Superior temporal gyrus (tissue), 1 donor: ENCODE results near the gene FBRSL1.

ENCODE experiments used
- DNase-seq: peaks from one replicate; pipeline ENCODE4 v3.0.0-alpha.2; 2016; ENCODE audit errors: extremely low spot score

The FBRSL1 gene

DNA sequence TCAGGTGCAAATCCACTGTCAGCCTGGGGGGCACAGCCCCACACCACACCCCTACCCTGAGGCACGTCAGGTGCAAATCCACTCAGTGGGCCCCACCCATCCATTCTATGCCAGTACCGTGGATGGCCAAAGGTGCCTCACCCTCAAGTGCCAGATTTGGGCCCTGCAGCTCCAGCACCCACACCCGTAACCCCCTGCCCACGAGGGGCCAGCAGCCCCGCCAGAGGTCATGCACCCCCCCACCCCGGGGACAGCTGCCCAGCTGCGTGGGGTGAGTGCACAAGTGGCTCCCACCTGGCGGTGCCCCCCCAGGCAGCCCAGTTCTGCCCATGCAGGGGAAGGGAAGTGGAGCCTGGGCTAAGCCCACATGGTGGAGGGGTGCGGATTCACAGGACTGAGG is 51.2 kb downstream of the FBRSL1 start:
- DNase-seq = no peak

DNA sequence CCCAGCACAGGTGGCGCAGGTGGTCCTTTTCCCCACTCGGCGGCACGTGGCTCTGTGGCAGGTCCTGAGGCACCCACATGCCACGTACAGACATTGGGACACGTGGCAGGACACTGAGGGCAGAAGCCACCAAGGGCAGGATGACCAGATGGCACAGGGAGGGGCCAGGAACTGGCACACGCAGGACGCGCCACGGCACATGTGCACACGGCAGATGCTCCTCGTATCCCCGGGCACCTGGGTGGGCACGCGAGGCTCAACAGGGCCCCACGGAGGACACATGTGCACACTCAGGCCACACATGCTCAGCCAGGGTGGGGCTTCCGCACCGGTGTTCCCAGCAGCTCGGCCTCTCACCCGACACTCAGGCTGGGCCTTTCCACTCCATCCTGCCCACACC is 52.0 kb downstream of the FBRSL1 start:
- no peak for DNase-seq

DNA sequence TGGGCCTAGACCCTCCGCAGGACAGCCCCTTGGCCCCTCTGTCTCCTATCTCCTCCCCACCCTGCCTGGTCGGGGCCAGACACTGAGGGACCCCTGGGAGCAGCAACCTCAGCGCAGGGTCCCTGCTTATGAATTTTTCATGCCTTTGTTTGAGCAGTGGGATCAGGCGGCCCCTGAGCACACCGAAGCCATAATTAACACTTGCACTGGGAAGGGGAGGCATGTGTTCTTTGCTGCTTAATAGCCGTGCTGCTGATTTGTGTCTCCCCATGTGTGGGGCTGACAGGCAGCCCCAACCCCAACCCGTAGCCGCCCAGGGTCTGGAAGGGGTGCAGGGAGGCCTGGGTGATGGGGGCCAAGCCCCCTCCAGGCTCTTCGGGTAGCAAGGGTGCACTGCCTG is 52.7 kb downstream of the FBRSL1 start:
- DNase-seq = no peak

DNA sequence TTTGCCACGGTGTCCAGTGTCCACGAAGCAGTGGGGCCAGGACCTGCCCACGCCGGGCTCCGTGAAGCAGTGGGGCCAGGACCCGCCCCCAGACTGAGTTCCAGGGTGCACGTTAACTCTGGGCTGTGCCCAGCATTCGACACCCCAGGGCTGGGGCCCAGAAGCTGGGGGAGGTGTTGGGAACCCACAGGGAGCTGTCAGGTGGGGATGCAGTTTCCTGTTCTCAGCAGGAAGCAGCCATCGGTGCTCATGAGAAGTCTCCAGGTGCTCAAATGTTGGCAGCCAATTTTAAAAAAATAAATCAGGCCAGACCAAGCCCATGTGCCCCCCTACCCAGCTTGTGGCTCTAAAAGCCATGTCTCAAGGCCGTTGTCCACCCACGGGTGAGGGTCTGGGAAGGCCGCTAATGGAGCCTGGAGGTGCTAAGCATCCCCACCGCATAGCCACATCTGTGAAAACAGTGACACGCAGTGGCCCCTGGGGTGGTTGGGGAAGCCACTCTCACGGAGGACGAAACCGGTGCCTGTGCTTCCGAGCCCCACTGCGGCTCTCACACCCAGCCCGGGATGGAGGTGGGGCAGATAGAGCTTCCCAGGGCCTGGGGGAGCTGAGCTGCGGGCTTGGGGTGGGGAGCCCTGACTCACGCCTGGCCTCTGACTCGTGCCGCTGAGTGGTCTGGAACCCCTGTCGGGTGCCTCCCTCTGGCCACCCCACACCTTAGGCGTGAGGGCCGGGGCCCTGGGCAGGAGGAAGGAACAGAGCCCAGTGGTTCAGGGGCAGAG is 53.5 kb downstream of the FBRSL1 start:
- DNase-seq = no peak

DNA sequence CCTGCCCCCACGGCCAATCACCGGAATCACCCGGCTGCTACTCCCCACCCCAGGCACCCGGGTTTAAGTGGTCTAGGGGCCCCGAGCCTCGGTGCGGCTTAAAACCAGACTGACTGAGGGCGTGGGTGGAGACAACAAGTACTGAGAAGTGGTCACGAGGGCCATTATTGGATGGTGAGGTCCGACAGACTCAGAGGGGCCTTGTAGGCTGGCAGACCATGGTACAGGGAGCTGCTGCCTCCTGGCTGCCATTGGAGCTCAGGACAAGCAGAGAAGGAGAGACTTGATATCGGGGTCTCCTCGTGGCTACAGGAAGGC is 54.1 kb downstream of the FBRSL1 start:
- DNase-seq = no peak

DNA sequence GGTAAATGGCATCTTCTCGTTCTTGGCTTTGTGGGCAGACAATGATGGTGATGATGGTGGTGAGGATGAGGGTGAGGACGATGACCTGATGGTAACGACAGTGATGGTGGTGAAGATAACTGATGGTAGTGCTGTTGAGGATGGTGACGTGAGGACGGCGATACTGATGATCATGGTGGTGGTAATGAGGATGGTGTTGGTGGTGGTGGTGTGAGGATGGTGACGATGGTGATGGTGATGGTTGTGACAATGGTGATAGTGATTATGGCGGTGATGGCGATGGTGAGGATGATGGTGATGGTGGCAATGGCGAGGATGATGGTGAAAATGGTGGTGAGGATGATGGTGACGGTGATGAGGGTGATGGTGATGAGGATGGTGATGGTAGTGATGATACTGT is 54.5 kb downstream of the FBRSL1 start:
- DNase-seq = no peak

DNA sequence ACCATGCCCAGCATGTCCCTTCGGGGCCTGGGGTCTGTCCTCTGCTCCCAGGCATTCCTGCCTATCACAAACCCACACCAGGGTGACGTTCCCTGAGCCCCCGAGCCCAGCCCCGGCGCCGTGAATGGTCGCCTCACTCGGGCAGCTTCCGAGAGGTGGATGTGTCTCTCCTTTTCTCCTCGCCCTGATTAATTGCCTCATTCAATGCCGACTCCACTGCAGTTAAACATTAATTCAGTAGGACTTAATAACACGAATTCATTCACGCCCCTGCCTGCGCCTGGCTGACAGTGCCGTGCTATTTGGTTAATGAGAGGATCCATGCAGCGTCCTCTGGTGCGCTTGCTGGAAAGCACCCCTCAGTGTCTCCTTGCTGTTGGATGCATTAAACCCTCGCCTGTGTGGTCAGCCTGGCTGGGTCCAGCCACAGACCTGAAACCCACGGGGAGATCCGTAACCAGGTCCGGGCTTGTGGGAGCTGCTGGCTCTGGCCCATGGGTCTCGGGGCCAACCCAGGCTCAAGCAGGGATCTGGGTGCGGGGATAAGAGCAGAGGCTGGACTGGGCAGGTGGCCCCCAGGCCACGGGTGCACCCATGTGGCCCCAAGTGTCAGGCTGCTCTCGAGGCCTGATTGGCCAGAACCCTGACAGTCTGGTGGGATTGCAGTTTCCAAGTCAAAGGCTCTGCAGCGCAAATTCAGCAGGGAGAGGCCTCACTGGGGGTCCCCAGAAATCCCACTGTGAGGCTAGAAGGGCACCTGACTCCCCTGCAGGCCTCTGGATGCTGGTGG is 55.4 kb downstream of the FBRSL1 start:
- DNase-seq = no peak

DNA sequence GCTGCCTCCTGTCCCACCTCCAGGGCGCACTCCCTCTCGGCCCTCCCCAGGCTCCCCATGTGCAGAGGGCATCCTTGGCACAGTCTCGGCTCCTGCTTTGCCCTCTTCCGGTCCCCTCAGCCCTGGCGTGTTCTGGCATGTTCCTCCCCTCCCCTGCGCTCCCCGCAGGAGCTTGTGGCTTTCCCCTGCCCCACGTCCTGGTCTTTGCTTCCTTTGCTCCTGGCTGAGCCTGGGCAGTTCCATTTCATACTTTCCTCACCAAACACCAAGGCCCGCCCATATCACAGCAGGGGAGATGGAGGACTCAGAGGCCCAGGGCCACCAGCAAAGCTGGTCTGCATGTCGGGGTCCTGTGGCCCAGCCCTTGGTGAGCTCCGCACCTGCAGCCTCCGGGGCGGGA is 56.0 kb downstream of the FBRSL1 start:
- DNase-seq = no peak

DNA sequence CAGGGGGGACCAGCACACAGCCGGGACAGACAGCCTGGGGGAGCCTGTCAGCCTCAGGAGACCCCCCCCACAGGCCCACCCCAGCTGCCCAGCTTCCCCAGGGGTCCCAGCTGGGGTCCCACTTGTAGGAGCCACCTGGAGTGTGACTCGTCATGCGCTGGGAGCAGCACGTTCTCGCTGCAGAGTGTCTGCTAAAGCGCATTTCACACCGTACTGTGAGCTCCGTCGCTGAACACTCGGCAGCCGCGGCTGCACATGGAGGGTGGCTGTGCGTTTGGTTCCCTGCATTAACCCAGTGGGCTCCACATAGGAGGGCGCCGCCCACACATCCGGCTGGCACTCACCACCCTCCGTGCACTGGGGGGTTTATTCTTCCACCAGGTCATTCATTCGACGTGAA is 56.7 kb downstream of the FBRSL1 start:
- DNase-seq = no peak

DNA sequence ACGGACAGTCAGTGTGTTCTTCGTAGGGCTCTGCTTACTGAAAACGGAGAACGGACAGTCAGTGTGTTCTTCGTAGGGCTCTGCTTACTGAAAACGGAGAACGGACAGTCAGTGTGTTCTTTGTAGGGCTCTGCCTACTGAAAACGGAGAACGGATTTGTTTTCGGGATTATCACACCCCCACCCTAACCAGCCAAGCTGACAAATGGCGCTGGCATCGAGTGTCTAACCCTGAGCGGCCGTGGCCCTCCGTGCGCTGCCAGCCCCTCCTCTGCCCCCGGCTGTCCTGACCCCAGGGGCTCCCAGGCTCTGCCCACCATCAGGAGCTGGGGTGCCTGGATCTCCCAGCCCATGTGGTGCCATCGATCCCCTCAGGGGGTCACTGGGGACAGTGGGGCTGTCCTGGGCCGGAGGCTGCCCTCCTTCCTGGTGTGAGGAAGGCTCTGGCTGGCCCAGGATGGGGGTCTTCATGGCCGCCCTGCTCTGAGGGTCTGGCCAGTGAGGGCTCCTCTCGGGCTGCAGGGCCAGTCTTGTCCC is 57.3 kb downstream of the FBRSL1 start:
- no peak for DNase-seq

DNA sequence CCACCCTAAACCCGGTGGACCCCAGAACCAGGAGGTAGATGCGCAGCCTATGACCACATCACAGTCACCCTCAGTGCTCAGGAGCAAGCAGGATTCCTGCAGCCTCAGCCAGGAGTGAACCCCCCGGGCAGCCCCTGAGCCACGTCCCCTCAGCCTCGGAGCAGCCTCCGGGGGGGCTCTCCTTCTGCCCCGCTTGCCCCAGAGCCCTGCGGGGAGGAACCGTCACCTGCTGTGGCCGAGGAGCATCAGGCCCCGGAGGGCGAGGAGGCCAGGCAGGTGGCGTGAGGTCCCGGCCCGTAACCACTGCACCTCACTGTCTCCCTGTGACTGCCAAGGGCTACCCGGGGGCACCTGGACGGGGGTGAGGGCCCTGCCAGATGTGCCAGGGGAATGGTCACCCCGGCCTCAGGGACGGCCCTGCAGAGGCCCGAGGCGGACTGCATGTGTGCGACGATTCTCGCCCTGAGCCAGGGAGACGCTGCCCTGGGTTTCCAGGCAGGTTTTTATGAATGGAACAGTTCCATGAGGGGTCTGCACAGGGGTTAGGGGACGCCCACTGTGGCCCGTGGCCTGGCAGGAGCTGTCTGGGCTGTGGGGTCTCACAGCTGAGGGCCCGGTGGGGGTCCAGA is 58.6 kb downstream of the FBRSL1 start:
- DNase-seq = no peak

DNA sequence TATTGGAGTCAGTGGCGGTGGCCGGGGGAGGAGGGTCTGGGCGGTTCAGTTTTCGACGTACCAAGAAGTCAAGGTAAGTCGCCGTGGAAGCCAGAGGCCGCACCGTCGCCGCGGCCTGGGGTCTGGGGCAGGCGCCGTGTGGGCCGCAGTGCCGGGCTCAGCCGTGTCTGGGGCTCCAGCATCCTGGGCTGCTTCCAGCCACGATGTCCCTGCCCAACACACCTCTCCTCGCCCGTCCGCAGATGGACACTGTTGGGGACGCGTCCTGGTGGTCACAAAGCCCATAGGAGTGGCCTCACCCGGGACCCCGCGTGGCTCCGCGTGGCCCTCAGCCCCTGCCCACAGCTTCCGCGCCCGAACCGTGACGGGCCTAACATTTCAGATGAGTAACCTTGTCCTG is 59.1 kb downstream of the FBRSL1 start:
- no peak for DNase-seq

DNA sequence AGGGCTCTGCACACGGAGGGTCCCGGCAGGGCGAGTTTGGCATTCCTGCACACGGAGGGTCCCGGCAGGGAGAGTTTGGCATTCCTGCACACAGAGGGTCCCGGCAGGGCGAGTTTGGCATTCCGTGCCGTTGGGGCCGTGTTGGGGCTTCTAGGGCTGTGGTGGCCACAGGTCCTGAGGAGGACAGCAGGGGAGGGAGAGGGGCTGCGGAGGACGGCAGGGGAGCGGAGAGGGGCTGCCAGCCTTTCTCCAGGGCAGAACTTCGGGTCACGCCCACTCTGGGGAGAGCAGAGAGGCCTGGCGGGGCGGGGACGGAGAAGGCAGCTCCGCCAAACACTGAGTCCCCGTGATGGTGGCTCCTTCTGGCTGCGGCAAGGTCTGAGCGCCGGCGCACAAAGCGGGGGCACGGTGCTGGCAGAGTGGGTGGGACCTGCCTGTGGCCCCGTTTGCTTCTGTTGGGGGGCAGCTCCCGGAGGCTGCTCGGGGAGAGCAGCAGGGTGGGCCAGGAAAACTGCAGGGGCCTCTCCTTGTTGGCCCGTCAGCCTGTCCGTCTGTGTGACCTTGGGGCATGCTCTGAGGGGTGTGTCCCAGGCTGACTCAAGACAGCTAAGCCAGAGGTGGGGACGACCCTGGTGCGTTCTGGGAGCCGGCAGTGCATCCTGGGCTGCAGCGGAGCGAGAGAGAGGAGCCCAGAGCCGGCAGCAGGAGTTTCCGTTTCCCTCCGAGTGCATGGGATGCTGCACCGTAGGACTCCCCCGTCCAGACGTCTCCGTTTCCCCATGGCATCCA is 60.3 kb downstream of the FBRSL1 start:
- no peak for DNase-seq

DNA sequence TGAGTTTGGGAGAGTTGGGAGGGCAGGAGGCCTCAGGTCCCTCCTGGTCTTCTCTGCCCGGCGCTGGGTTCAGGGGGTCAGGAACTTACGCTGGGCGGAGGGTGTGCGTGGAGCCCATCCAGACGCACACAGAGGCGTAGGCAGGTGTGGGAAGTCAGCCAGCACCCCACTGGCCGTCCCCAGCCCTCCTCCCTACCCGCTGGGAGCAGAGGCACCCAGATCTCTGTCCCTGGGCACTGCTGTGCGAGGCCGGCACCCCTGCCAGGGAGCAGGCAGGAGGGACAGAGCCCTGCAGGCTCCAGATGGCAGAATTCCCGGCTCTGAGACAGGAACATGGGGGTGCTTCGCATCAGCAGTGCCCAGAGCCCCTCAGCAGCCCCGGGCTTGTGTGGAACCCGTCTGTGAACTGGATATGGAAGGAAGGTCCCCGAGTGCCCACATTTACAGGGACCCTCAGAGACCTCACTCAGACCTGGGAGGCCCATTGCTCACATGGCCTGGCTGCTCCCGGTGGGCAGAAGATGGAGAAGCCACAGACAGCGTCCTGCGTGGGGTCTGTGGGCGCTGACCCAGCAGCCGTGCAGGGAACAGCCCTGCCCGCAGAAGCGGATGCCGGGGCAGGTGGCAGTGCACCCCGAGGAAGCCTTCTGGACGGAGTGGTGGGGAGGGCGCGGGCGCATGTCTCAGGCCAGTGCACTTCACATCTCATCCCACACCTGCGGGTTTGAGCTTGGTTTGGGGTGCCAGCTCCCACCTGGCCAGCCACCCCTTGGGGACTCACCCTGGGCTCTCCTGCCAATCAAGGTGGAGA is 61.1 kb downstream of the FBRSL1 start:
- no peak for DNase-seq

DNA sequence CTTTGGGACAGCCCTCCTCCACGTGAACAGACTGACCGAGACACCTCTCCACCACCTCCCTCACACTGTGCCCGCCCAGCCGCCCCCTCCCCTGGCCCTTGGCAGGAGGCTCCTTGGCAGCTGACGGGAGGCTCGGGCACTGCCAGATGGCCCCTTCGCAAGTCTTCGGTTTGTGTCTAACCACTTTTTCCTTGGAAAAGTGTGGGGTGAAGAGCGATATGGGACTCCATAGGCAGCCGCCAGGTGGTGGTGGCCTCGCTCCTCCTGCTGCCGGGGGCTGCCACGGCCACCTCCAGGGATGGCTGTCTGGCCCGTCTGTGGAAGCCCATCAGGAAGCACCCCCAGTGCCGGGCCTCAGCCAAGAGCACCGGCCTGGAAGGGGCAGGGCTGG is 61.7 kb downstream of the FBRSL1 start:
- DNase-seq = no peak

DNA sequence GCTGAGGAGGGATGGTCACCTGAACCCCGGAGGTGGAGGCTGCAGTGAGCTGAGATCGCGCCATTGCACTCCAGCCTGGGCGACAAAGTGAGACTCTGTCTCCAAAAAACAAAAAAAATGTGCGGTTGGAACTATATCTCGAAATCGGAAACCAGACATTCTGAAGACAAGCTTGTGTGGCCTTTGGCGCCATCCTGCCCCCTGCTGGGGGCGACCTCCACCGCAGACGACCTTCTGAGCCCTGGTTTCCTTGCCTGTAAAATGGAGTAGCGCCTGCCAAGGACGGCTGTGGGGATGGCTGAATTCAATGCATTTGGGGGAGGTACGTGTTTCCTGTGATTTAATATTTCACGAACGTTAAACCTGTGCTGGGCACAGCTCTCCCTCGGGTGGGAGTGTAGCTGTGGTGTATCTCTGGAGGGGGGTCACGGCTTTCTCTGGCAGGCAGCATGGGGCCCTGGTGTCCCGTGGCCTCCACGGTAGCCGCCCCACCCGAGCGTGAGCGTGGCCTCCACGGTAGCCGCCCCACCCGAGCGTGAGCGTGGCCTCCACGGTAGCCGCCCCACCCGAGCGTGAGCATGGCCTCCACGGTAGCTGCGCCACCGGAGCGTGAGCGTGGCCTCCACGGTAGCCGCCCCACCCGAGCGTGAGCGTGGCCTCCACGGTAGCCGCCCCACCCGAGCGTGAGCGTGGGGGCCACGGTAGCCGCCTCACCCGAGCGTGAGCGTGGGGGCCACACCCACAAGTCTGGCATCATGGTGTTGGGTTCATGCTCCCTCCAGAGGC is 65.1 kb downstream of the FBRSL1 start:
- DNase-seq = no peak

DNA sequence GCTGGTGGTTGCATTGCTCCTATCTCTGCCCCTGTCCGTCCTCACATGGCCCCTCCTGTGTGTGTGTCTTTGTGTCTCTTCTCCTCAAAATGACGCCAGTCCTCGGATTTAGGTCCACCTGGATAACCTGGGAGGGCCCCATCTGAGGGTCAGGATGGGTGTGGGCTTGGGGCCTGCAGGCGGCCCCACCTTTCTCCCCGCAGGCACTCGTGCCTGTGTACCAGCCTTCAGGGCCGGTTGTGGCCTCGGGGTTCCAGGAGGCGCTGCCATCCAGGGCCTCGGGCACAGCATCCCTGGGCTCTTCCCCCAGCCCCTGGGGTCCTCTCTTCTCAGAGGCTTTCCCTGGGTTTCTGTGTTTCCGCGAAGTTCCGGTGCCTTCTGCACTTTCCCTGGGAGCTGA is 65.7 kb downstream of the FBRSL1 start:
- no peak for DNase-seq

DNA sequence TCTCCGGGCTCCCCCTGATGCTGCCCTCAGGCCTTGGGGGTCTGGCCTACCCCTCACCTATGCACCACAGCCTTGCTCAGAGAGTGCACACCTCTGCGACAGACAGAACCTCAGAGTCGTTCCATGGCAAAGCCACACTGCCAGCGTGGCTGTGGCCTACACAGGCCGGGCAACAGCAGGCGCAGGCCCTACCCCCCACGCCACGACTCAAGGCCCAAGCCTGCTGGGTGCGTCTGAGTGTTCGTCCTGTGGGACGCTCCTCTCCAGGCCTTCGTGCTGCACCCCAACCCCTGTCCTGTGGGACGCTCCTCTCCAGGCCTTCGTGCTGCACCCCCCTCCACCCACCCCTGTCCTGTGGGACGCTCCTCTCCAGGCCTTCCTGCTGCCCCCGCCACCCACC is 66.3 kb downstream of the FBRSL1 start:
- DNase-seq = no peak

DNA sequence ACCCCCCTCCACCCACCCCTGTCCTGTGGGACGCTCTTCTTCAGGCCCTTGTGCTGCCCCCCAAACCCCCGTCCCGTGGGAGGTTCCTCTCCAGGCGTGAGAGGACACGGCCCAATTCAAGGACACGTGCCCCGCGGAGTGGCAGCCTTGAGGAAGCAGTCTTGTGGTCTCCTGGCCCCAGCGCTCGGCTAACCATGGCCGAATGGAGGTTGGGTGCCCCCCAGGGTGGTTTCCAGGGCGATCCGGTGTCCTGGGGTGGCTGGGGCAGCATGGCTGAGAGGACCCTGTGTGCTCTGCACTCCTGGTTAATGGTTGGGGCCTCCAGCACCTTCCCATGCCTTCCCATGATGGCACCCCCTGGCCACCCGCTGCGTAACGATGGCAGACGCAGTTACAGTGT is 66.8 kb downstream of the FBRSL1 start:
- no peak for DNase-seq

DNA sequence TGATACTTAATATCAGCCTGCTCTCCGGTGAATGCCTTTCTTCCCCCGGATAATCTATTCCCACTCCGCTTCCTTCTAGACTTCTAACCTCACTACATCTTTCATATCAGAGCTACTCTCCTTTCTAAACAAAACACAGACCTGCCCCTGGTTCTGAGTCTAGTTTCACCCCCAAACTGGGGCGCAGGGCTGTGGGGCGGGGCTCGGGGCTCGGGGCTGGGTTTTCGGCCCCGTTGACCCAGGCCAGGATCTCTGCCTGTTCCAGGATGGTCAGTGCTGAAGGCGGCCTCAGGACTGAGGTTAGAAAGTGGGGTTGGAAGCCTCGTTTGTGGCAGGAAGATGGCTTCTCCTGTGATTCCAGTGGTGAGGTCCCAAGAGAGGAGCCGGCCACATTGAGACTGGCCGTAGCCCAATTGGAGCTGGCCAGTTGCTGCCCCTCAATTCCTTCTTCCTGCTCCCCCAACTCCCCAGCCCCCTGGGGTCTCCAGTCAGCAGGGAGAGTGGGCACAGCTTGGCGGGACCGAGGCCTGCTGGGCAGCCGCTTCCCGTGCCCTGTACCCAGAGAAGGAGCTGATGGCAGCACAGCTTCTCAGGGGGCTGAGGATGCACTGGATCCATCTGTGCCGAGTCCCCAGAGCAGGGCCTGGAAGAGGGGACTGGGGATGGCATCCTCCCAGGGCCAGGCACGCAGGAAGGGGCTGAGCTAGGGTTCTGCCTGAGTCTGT is 67.5 kb downstream of the FBRSL1 start:
- no peak for DNase-seq
